HG02763 (cell line): ENCODE results near the gene CELA3A.
"Not testable (repeated sequence)": the region's sequence is repeated elsewhere in the genome, so short reads cannot be mapped to it uniquely, and the experiment has no call there.

Experiments
- ATAC-seq: cut with Tn5 transposase; IDR thresholded peaks from one replicate; pipeline ENCODE4 v1.9.1; 2021; ENCODE audit warnings: mild to moderate bottlenecking, moderate library complexity; ENCODE audit not compliant: unreplicated experiment

The CELA3A gene

DNA sequence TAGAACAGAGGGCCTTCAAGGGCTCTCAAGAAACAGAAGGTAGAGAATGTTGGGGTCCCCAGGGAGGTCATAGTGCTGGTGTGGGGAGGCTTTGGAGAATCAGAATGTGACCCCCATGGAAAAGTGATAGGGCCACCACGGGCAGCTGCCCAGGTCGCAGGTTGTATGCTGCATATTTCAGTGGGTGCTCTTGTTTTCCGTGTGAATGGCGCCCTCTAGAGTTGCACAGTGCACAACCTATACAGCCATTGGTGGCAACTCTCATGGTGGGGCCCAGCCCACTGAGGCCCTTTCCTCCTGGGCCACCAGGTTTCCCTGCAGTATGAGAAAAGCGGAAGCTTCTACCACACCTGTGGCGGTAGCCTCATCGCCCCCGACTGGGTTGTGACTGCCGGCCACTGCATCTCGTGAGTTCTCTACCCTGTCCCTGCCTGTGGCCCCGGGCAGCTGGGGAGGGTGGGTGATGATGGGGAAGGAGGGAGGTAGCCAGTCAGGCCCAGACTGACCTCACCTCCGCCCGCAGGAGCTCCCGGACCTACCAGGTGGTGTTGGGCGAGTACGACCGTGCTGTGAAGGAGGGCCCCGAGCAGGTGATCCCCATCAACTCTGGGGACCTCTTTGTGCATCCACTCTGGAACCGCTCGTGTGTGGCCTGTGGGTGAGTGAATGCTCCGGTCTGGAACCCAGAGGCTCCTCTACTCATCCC, 20.8 kb upstream of the CELA3A start:
- ATAC-seq = not testable (repeated sequence)

DNA sequence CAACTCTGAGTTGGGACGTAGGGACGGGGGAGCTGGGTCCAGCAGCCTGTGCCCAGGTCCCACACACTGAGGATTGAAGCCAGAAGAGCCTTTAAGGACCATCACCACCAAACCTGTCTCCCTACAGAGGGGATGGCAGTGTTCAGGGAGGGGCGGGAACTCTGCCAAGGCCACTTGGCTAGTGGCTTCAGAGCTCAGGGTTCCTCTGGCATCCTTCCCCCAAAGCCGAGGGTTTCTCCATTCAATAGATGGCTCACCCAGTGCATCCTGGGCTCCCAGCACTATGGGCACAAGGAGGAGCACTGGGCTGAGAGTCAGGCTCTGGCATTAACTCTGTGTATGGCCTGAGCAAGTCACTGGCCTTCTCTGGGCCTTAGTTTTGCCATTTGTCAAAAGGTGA, 20.2 kb upstream of the CELA3A start:
- not testable (repeated sequence) for ATAC-seq

DNA sequence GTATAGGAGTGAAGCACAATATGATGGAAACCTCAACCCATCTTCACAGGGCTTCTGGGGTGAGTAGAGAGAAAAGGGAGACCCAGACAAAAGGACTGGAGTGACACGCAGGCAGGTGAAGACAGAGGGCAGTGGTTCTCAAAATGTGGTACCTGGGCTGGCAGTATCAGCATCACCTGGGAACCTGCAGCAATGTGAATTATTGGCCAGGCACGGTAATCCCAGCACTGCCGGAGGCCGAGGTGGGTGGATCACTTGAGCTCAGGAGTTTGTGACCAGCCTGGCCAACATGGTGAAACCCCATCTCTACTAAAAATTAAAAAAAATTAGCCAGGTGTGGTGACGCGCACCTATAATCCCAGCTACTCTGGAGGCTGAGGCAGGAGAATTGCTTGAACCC, 19.3 kb upstream of the CELA3A start:
- not testable (repeated sequence) for ATAC-seq

DNA sequence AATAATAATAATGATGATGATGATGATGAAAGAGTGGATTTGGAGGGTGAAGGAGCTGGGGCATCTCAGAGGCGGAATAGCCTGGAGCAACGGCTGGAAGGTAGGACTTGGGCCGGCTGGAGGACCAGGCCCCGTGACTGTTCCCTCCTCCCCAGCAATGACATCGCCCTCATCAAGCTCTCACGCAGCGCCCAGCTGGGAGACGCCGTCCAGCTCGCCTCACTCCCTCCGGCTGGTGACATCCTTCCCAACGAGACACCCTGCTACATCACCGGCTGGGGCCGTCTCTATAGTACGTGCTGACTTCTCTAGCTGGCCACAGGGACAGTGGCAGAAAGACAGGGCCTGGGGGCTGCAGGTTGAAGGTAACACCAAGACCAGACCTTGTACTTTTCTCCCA, 17.9 kb upstream of the CELA3A start:
- ATAC-seq = not testable (repeated sequence)

DNA sequence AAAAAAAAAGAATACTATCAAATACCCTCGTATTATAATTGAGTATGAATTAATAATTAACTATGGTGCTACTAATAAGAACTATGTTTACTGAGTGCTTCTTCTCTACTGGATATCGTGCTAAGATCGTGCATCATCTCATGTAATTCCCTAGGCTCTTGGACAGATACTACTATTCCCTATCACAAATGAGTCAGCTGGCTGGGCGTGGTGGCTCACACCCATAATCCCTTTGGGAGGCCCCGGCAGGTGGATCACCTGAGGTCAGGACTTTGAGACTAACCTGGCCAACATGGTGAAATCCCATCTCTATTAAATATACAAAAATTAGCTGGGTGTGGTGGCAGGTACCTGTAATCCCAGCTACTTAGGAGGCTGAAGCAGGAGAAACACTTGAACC, 15.6 kb upstream of the CELA3A start:
- not testable (repeated sequence) for ATAC-seq

DNA sequence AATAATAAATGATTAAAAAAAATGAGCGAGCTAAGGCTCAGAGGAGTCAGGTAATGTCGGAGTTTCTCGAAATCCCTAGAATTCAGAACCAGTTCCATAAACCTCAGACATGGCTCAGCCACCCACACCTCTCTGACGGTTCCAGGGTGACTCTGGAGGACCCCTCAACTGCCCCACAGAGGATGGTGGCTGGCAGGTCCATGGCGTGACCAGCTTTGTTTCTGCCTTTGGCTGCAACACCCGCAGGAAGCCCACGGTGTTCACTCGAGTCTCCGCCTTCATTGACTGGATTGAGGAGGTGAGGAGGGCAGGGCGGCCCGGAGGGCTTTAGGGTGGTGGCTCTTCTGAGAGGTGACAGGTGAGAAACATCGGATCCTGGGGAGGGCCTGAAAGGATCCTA, 15.1 kb upstream of the CELA3A start:
- not testable (repeated sequence) for ATAC-seq

DNA sequence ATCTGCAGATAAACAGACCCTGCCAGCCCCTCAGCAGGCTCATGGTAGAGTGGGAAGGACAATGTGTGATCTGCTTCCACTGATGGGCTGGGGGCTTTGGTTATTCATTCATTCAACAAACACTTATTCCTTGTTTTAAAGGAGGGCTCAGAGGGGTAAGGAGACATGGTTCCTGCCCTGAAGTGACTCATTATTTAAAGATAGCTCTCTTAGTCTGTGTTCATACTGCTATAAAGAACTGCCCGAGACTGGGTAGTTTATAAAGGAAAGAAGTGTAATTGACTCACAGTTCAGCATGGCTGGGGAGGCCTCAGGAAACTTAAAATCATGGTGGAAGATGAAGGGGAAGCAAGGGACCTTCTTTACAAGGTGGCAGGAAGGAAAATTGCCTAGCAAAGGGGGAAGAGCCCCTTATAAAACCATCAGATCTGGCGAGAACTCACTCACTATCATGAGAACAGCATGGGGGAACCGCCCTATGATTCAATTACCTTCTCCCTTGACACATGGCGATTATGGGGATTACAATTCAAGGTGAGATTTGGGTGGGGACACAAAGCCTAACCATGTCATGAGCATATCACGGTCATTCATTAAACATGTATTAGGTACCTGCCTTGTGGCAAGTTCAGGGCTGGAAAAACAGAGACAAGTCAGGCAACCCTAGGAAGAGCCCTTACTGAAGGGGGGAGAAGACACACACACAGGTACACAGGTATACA, 11.6 kb upstream of the CELA3A start:
- ATAC-seq = not testable (repeated sequence)

DNA sequence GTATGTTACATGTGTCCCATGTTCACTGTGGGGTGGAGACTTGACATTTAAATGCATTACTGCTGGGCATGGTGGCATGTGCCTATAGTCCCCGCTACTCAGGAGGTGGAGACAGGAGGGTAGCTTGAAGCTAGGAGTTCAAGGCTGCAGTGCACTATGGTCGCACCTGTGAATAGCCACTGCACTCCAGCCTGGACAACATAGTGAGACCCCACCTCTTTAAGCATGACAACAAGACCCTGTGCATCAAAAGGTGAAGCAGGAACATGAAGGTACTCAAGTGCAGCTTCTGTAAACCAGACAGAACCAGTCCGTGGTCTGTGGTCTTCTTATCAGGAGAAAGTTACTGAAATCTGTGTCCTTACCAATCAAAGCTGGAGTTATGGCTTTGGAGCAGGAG, 9.3 kb upstream of the CELA3A start:
- ATAC-seq = not testable (repeated sequence)

DNA sequence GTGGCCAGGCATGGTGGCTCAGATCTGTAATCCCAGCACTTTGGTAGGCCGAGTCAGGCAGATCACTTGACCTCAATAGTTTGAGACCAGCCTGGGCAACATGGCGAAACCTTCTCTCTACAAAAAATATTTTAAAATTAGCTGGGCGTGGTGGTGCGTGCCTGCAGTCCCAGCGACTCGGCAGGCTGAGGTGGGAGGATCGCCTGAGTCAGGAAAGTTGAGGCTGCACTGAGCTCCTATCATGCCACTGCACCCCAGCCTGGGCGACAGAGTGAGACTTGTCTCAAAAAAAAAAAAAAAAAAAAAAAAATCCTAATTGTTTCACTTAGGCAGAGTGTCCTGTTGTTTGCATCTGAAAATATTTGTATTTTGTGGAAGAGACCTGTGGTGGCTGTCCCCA, 6.7 kb upstream of the CELA3A start:
- not testable (repeated sequence) for ATAC-seq

DNA sequence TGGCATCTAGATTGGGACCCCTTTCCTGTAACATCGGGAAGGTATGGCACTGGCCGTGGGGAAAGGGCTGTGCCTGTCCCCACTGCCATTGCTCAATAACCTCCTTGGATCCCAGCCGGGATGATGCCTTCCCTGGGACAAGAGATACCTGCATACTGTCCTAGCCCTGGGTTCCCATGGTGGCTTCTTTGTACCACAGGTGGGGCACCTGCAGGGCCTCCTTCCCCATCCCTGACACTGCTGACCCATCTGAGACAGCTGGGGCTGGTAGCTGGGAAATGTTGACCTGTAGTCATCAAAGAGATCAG, 4.8 kb upstream of the CELA3A start:
- ATAC-seq = not testable (repeated sequence)

DNA sequence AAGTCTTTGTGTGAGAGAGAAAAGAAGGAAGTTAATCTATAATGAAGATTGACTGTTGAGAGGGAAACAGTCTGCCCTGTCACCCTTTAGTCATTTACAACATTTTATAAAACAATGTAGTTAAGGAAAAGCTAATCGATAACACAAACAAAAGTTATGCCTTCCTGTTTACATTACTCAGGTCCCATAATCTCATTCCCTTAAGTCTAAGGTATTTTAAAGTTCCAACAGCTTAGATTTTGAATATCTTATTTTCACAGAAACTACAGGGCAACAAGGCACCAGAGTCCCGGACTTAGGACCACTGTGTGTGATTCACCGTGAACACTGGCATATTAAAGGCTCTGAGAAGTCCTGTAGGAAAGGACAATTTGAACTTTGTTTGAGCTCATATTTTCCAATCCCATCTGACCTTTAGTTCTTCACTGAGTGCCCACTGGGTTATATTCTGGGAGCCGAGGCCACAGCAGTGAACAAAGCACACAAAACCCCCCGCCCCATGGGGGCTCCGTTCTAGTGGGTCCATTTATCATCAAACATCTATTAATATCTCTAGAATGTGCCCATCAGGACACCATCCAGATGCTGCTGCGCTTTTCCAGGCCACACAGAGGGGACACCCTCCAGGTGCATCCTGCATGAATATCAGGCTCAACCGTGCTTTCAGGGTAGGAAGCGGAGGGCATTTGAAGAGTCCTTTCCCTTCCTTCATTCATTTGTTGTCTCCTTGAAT, 3.4 kb upstream of the CELA3A start:
- ATAC-seq = not testable (repeated sequence)

DNA sequence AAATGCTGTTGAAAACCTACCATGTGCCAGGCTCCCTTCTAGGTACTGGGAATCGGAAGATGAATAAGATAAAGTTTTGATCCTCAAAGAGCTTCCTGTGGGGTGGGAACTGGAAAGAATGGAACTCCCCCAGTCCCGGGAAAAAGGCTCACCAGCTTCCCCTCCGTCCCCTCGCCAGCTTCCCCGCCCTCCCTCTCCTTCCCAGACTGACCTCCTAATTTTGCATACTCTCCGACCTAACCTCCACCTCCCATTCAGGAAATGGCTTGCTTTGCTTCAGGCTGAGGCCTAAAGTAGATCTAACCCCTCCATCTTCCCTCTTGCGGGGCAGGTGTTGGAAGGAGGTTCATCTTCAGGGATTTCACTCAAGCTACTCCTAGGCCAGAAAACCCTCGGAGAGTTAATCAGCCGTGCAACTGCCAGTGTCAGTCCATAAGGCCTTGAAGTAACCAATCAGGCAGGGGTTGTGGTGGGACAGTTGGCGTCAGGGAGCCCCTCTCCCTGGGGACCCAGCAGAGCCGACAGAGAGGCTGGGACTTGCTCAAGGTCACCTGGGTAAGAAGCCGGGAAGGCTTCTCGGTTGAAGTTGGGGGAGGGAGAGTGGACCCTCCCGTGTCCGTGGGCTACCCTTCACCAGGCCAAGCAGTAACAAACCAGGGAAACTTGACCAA, 2.7 kb upstream of the CELA3A start:
- ATAC-seq = not testable (repeated sequence)

DNA sequence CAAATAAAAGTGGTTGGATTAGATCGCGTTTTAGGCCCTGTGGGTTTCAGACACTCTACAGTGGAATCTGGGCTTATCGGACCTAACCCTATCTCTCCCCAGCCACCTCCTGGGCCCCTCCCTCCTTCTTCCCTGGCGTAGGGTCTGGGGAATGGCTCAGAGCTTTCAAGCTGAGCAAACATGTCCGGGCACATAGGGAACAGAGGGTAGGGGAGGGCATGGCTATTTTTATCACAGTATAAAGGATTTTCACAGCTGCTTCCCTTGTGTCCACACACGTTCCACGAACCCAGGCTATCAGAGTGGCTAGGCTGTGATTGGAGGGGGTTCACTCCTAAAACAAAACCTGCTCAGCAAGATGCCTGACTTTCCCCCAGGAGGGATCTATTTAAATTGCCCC, 1.8 kb upstream of the CELA3A start:
- ATAC-seq = not testable (repeated sequence)

DNA sequence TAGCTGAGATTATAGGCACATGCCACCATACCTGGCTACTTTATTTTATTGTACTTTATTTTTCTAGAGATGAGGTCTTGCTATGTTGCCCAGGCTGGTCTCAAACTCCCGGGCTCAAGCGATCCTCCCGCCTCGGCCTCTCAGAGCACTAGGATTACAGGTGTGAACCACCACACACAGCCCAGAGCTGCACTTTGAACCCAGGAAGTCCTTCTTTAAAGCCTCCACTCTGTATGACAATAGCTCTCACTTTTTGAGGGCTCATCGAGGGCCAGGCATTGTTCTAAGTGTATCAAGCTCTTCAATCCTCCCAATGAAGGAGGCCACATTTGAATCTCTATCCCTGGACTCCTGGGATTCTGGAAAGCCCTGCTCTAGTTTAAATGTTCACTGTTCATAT, 1.0 kb downstream of the CELA3A start:
- ATAC-seq = not testable (repeated sequence)

DNA sequence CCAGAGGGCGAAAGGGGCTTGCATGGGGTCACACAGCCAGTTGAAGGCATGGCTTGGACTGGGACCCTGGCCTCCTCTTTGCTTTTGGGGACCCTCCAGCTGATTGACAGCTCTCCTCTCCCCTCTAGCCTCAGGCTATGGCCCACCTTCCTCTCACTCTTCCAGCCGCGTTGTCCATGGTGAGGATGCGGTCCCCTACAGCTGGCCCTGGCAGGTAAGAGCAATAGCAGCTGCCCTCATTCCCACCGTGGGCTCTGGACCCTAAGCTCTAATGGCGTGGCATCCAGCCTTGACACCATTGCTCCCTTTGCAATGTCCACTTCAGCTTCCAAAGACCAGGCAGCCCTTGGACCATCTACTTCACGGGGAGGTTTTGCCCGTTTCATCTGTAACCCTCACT, 1.4 kb downstream of the CELA3A start:
- not testable (repeated sequence) for ATAC-seq

DNA sequence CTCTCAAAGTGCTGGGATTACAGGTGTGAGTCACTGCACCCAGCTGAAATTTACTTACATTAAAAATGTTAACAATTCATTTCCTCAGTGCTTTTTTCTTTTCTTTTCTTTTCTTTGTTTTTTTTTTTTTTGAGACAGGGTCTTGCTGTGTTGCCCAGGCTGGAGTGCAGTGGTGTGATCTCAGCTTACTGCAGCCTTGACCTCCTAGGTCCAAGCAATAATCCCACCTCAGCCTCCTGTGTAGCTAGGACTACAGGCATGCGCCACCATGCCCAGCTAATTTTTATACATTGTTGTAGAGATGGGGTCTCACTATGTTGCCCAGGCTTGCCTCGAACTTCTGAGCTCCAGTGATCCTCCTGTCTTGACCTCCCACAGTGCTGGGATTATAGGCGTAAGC, 2.5 kb downstream of the CELA3A start:
- ATAC-seq = not testable (repeated sequence)

DNA sequence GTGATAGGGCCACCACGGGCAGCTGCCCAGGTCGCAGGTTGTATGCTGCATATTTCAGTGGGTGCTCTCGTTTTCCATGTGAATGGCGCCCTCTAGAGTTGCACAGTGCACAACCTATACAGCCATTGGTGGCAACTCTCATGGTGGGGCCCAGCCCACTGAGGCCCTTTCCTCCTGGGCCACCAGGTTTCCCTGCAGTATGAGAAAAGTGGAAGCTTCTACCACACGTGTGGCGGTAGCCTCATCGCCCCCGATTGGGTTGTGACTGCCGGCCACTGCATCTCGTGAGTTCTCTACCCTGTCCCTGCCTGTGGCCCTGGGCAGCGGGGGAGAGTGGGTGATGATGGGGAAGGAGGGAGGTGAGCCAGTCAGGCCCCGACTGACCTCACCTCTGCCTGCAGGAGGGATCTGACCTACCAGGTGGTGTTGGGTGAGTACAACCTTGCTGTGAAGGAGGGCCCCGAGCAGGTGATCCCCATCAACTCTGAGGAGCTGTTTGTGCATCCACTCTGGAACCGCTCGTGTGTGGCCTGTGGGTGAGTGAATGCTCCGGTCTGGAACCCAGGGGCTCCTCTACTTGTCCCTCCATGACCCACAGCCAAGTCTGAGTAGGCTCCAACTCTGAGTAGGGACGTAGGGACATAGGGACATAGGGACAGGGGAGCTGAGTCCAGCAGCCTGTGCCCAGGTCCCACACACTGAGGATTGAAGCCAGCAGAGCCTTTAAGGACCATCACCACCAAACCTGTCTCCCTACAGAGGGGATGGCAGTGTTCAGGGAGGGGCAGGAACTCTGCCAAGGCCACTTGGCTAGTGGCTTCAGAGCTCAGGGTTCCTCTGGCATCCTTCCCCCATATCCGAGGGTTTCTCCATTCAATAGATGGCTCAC, 4.0 kb downstream of the CELA3A start:
- not testable (repeated sequence) for ATAC-seq

DNA sequence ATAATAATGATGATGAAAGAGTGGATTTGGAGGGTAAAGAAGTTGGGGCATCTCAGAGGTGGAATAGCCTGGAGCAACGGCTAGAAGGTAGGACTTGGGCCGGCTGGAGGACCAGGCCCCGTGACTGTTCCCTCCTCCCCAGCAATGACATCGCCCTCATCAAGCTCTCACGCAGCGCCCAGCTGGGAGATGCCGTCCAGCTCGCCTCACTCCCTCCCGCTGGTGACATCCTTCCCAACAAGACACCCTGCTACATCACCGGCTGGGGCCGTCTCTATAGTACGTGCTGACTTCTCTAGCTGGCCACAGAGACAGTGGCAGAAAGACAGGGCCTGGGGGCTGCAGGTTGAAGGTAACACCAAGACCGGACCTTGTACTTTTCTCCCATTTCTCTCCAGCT, 5.3 kb downstream of the CELA3A start:
- ATAC-seq = not testable (repeated sequence)

DNA sequence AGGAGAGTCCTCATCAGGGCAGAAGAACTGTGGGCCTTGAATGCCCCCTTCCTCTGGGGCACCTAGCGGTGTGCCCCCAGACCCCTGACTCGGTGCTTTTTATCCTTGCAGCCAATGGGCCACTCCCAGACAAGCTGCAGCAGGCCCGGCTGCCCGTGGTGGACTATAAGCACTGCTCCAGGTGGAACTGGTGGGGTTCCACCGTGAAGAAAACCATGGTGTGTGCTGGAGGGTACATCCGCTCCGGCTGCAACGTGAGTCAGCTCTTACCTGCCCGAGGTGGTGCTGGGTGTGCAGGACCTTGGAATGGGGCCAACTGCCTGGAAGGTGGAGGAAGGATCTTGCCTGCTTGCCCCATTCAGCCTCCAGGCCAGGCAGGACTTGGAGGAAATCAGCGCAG, 5.8 kb downstream of the CELA3A start:
- ATAC-seq = not testable (repeated sequence)

DNA sequence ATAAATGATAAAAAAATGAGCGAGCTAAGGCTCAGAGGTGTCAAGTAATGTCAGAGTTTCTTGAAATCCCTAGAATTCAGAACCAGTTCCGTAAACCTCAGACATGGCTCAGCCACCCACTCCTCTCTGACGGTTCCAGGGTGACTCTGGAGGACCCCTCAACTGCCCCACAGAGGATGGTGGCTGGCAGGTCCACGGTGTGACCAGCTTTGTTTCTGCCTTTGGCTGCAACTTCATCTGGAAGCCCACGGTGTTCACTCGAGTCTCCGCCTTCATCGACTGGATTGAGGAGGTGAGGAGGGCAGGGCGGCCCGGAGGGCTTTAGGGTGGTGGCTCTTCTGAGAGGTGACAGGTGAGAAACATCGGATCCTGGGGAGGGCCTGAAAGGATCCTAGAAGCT, 8.1 kb downstream of the CELA3A start:
- ATAC-seq = not testable (repeated sequence)
